Left ventricle myocardium inferior (tissue), 1 donor: ENCODE data around the gene CCR9. TPM values are rescaled to one million over a fixed set of nuclear protein-coding genes. Genes with fewer than 3 reads are reported as not detected.

Experiments used
- DNase-seq: peaks from one replicate; pipeline ENCODE4 v3.0.0-alpha.2; 2020
- H3K27ac ChIP-seq: fragments of 200-600 bp; replicated peaks from 2 replicates; pipeline ENCODE4 v1.8.0; 2021
- H3K27me3 ChIP-seq: fragments of 200-600 bp; 2 replicates; pipeline ENCODE4 v1.8.0; 2021; ENCODE audit warnings: low read depth
- H3K36me3 ChIP-seq: fragments of 200-600 bp; 2 replicates; pipeline ENCODE4 v1.8.0; 2021
- H3K4me1 ChIP-seq: fragments of 200-600 bp; 2 replicates; pipeline ENCODE4 v1.8.0; 2021
- H3K4me3 ChIP-seq: fragments of 200-600 bp; 2 replicates; pipeline ENCODE4 v1.8.0; 2021; ENCODE audit warnings: mild to moderate bottlenecking, moderate library complexity
- H3K9me3 ChIP-seq: fragments of 200-600 bp; replicated peaks from 2 replicates; pipeline ENCODE4 v1.8.0; 2021
- CTCF ChIP-seq: fragments of 200-600 bp; IDR thresholded peaks from 2 replicates; pipeline ENCODE4 v1.8.0; 2021; ENCODE audit warnings: antibody characterized with exemption, mild to moderate bottlenecking, borderline replicate concordance
- intact Hi-C: fragments of 100-400 bp; cut with micrococcal nuclease; formaldehyde crosslinking; loops from one replicate; pipeline ENCODE4 v1.11.0; 2022
- total RNA-seq: library from RNA; stranded (reverse); fragmentation: NEBNext Ultra II Directional; extraction: Animal tissue kit (Norgen Biotek cat#: 25700); gene quantifications from one replicate; pipeline ENCODE4 v1.2.1, GENCODE V29; 2021
- donor health status: DM: no; HTN: yes; CAD: no; lungs with severe emphysema.

The CCR9 gene
- total RNA-seq, 1 donor from 2014 or later = not detected

DNA sequence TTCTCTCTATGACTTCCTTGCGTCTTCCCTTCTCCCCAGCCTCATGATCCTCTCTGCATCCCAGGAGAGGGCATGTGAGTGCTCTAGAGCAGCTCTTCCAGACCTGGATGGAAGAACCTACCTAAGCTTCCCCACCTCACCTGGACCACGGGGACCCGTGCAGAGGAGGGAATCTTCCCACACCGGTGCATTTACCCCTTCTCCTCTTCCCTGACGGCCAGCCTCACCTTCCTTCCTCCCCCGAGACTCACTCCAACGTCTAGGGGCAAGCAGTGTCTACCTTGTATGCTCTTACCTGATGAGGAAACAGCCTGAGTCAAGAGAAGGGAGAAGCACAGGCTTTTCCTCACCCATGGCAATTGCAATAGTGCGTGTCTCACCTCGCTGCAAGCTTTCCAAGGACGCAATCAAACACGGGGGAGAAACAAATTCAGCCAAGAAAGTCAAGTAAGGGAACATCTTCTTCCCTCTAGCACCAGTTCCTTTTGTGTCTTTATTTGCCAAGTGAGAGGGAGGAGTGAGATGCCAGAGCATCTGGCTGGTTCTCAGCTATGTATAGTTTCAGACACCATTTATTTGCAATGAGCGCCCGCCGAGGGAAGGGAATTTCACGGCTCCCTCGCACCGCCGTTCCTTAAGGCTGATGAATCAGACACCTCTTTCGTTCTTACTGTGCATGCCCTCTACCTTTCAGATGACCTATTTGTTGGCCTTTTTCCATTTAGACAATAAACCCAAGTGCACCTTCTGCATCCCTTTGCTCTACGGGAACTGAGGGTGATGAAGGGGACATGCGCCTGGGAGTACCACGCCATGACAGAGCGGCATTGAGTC lies 1.8 kb upstream of the CCR9 start:
- Histone ChIP-seq H3K36me3 (no peaks in the 10 kb centered on the region), H3K27ac (no peak overlapping the region), H3K9me3 (no peaks in the 10 kb centered on the region), H3K4me3 (no peak overlapping the region), H3K27me3 (no peaks in the 10 kb centered on the region), H3K4me1 (peaks cover 12% of the 10 kb centered on the region)
- no peak for DNase-seq
- TF ChIP-seq CTCF = no peak
- intact Hi-C loops = no loop called here

- TF ChIP-seq CTCF = no peak
- H3K4me3 ChIP-seq = no peak overlapping the region
Measured at GRCh38 chr3:45887285-45887684, 942 bp downstream of the CCR9 start.

DNA sequence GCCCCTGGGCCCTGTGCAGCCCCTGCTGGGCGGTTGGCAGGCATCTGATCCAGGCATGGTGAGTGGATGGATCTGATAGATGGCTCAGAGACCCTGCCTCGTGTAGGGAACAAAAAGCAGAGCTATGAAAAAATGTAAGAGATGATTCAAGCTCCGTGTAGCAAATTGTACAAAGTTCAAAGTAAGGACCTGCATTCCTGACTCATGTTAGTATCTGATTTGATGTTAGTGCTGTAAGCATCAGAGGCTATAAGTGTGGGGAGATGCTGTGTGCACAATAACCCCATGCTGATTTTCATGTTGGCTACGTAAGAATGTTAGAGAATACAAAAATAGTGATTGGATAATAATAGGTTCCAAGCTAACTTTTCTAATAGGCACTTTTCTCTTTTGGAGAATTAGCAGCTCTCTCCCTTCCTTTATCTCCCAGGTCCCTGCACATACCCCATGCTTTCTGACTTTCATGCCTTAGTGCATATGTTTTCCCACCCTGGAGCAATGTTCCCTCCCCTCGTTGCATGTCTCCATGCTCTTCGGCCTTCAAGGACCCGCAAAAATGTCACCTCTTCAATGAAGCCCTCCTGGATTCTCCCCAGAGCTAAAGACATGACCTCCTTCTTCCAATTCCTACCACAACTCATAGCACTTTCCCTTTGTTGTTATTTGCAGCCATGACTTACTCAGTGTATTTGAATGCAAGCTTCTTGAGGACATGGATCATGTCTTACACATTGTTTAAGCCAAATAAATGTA lies 1.6 kb downstream of the CCR9 start:
- no peak for TF ChIP-seq CTCF
- H3K27ac ChIP-seq = no peak overlapping the region
- no peaks in the 10 kb centered on the region for H3K9me3 ChIP-seq
- no peaks in the 10 kb centered on the region for H3K4me1 ChIP-seq
- H3K4me3 ChIP-seq = no peak overlapping the region
- intact Hi-C loops = no loop called here
- no peak for DNase-seq
- no peaks in the 10 kb centered on the region for H3K27me3 ChIP-seq
- H3K36me3 ChIP-seq = no peaks in the 10 kb centered on the region

More at GRCh38 chr3:45887285-45887684, 942 bp downstream of the CCR9 start:
- intact Hi-C loops = no loop called here
- no peaks in the 10 kb centered on the region for H3K4me1 ChIP-seq
- H3K9me3 ChIP-seq = no peaks in the 10 kb centered on the region
- H3K36me3 ChIP-seq = no peaks in the 10 kb centered on the region
- no peak for DNase-seq
- H3K27me3 ChIP-seq = no peaks in the 10 kb centered on the region
- H3K27ac ChIP-seq = no peak overlapping the region

DNA sequence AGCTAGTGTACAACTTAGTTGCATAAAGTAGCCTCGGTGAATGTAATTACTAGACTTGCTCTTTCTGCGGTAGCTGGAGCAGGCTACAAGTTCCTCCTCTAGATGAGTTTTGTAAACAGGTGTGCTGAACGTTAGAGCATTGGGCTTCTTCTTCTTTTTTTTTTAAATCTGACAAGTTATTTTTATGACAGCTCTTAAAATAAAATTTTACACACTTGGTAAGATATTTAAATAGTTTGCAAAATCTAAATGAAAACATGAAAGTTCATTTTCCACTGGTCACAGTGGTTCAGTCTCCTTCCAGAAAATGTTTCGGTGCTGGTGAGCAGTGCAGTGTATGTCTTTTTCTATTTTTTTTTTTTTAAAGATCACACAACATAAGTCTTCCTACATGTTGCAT lies 3.0 kb downstream of the CCR9 start:
- no peak for TF ChIP-seq CTCF
- intact Hi-C loops = no loop called here
- Histone ChIP-seq H3K27me3 (no peaks in the 10 kb centered on the region), H3K4me1 (no peaks in the 10 kb centered on the region), H3K36me3 (no peaks in the 10 kb centered on the region), H3K4me3 (no peak overlapping the region), H3K27ac (no peak overlapping the region), H3K9me3 (no peaks in the 10 kb centered on the region)
- no peak for DNase-seq

DNA sequence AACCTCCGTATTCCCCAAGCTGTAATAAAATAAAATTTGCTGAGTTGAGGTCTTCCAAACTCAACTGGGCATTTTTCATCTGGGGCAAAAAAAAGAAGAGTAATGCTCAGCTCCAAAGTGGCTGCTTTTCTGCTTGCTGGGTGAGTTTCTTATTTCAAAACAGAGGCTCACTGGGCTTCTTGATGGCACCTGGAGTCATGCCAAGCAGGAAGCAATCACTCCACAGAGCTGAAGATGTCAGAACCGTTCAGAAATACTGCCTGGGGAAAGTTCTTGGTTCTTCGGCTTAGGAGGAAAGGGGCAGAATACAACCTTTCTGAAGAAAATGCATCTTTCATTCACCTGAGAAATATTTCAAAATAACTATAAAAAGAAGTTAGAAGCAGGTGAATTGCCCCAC lies 4.1 kb downstream of the CCR9 start:
- DNase-seq = no peak
- TF ChIP-seq CTCF = no peak
- Histone ChIP-seq H3K27me3 (no peaks in the 10 kb centered on the region), H3K27ac (no peak overlapping the region), H3K4me1 (no peaks in the 10 kb centered on the region), H3K9me3 (no peaks in the 10 kb centered on the region), H3K4me3 (no peak overlapping the region), H3K36me3 (no peaks in the 10 kb centered on the region)
- intact Hi-C loops = no loop called here
